ENCODE data around the gene SCYGR7.
"Not testable (repeated sequence)": the region's sequence is repeated elsewhere in the genome, so short reads cannot be mapped to it uniquely, and the experiment has no call there.

The SCYGR7 gene

GRCh38 chr2:227728035-227728434 is at the start of gene SCYGR7:
TSS of gene SCYGR7 (plus strand) at chr2:227728335. CDS start at chr2:227728335, 0 bp downstream.
- DNase-seq: no peak

GRCh38 chr2:227684258-227684657 is 43.9 kb upstream of the SCYGR7 start:
- DNase-seq: no peak

GRCh38 chr2:227687189-227687588 is 40.9 kb upstream of the SCYGR7 start:
- DNase-seq: no peak

GRCh38 chr2:227696990-227697679 is 31.0 kb upstream of the SCYGR7 start:
- no peak for DNase-seq

GRCh38 chr2:227701556-227701955 is 26.6 kb upstream of the SCYGR7 start:
- DNase-seq: no peak

- DNase-seq: no peak
Observed at GRCh38 chr2:227703280-227703732, 24.8 kb upstream of the SCYGR7 start.

GRCh38 chr2:227703961-227704360 is 24.2 kb upstream of the SCYGR7 start:
- DNase-seq: no peak

GRCh38 chr2:227706859-227707258 is 21.3 kb upstream of the SCYGR7 start:
- DNase-seq: no peak

GRCh38 chr2:227707390-227707789 is 20.7 kb upstream of the SCYGR7 start:
- no peak for DNase-seq

- no peak for DNase-seq
Observed at GRCh38 chr2:227710986-227711385, 17.1 kb upstream of the SCYGR7 start.

GRCh38 chr2:227713291-227713690 is 14.8 kb upstream of the SCYGR7 start:
- DNase-seq: no peak

- no peak for DNase-seq
Observed at GRCh38 chr2:227716501-227716900, 11.6 kb upstream of the SCYGR7 start.

GRCh38 chr2:227717687-227718567 is 10.2 kb upstream of the SCYGR7 start, which contains the start of gene SLC19A3:
TSS of gene SLC19A3 (minus strand) at chr2:227718028. CDS start at chr2:227702318, 15,710 bp downstream.
- no peak for DNase-seq

- no peak for DNase-seq
Observed at GRCh38 chr2:227719641-227720040, 8.5 kb upstream of the SCYGR7 start.

GRCh38 chr2:227720680-227721079 is 7.5 kb upstream of the SCYGR7 start:
- DNase-seq: no peak

- DNase-seq: not testable (repeated sequence)
Observed at GRCh38 chr2:227722821-227723220, 5.3 kb upstream of the SCYGR7 start.

GRCh38 chr2:227724394-227725039 is 3.6 kb upstream of the SCYGR7 start, which contains the start of gene SCYGR6:
TSS of gene SCYGR6 (minus strand) at chr2:227724757. CDS start at chr2:227724757, 0 bp downstream.
- DNase-seq: no peak

- DNase-seq: no peak
Observed at GRCh38 chr2:227739351-227739750, 11.2 kb downstream of the SCYGR7 start.

GRCh38 chr2:227740705-227741104 is 12.6 kb downstream of the SCYGR7 start:
- DNase-seq: not testable (repeated sequence)

GRCh38 chr2:227745594-227745993 is 17.5 kb downstream of the SCYGR7 start, which contains the start of gene SCYGR8:
TSS of gene SCYGR8 (plus strand) at chr2:227745894. CDS start at chr2:227745894, 0 bp downstream.
- DNase-seq: no peak

GRCh38 chr2:227748079-227748478 is 19.9 kb downstream of the SCYGR7 start:
- DNase-seq: no peak

GRCh38 chr2:227756261-227756660 is 28.1 kb downstream of the SCYGR7 start:
- DNase-seq: not testable (repeated sequence)
